Mucosa of stomach (tissue), 1 donor: ENCODE results near the gene SLC6A18.
"Not testable (repeated sequence)": the region's sequence is repeated elsewhere in the genome, so short reads cannot be mapped to it uniquely, and the experiment has no call there.

Experiments used
- H3K27me3 ChIP-seq: one replicate; pipeline ENCODE4 v1.7.0; 2013; ENCODE audit warnings: mild to moderate bottlenecking, low read length; ENCODE audit not compliant: control insufficient read depth, insufficient read depth
- H3K36me3 ChIP-seq: one replicate; pipeline ENCODE4 v1.7.0; 2013; ENCODE audit warnings: low read length; ENCODE audit not compliant: control insufficient read depth, insufficient read depth
- H3K4me1 ChIP-seq: one replicate; pipeline ENCODE4 v1.7.0; 2013; ENCODE audit warnings: mild to moderate bottlenecking, low read length; ENCODE audit not compliant: control insufficient read depth, insufficient read depth
- H3K4me3 ChIP-seq: one replicate; pipeline ENCODE4 v1.7.0; 2013; ENCODE audit warnings: low read length
- H3K9ac ChIP-seq: one replicate; pipeline ENCODE4 v1.7.0; 2013; ENCODE audit warnings: mild to moderate bottlenecking, low read length, moderate library complexity
- H3K9me3 ChIP-seq: one replicate; pipeline ENCODE4 v1.7.0; 2013; ENCODE audit warnings: mild to moderate bottlenecking, low read length, moderate library complexity; ENCODE audit not compliant: control insufficient read depth
- donor health status: Pancreatic carcinoma.

SLC6A18 gene

DNA sequence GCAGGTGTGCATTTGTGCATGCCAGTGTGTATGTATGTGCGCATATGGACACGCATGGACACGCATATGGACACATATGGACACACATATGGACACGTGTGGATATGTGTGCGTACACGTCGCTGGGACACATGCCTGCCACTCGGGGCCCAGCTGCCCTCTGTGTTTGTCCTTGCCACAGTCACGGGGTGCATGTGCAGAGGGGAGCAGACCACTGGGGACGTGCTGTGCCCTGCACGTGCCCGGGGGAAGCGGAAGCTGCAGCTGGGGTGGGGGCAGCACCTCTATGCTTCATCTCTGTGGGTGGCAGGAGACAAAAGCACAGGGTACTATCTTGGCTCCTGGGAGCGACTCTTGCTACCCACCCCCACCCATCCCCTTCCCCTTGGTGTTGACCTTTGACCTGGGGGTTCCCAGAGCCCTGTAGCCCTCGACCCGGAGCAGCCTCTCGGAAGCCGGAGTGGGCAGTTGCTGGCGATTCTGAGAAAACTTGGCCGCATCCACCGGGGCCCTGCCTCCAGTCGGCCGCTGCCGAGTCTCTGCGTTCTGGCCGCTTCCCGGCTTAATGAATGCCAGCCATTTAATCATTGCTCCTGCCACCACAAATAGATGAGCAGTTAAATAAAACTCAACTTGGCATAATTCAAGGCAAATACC is 2.4 kb upstream of the SLC6A18 start:
- H3K4me1 ChIP-seq: no peaks in the 10 kb centered on the region
- H3K4me3 ChIP-seq: no peak overlapping the region
- H3K9ac ChIP-seq: no peak overlapping the region
- H3K27me3 ChIP-seq: no peaks in the 10 kb centered on the region
- H3K9me3 ChIP-seq: no peaks in the 10 kb centered on the region
- H3K36me3 ChIP-seq: no peaks in the 10 kb centered on the region

DNA sequence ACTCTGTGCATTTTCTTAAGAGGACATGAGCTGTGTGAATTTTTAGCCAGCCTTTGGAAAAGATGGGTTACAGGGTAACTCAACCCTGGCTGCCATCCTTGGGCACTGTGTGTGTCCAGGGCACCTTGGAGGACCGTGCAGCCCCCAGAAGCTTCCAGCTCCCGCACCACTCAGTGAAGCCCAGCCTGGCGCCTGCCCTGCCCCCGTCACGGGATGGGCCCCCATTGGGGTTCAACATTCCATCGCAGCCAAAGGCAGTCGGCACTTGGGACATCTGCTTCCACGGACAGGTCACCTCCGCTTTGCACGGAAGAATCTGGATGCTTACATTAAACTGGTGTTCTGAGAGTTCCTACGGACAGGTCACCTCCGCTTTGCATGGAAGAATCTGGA is 1.9 kb upstream of the SLC6A18 start:
- Histone ChIP-seq H3K27me3 (peaks cover 1% of the 10 kb centered on the region), H3K36me3 (no peaks in the 10 kb centered on the region), H3K4me3 (no peak overlapping the region), H3K9me3 (no peaks in the 10 kb centered on the region), H3K4me1 (no peaks in the 10 kb centered on the region), H3K9ac (no peak overlapping the region)

GRCh38 chr5:1224631-1225030 is 550 bp upstream of the SLC6A18 start:
- no peak overlapping the region for H3K9ac ChIP-seq
- H3K4me1 ChIP-seq: no peaks in the 10 kb centered on the region
- peaks cover 3% of the 10 kb centered on the region for H3K27me3 ChIP-seq
- no peak overlapping the region for H3K4me3 ChIP-seq
- H3K36me3 ChIP-seq: no peaks in the 10 kb centered on the region
- H3K9me3 ChIP-seq: no peaks in the 10 kb centered on the region

DNA sequence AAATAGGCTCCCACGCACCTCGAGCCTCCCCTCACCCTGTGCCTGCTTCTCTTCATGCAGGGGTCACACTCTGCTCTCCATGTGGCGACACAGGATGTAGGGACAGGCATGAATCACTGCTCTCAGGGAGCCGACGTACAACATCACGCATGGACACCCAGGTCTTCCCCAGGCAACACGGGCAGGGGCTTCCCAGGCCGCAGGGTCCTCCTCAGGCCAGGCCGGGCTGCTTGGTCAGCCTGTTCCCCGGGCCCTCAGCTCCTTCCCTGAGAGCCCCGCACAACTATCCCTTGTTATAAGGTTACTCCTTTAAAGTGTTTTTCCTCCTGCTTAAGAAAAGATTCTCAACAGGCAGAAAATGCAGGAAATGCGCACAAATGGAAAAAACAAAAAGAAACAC is 1.1 kb downstream of the SLC6A18 start:
- no peaks in the 10 kb centered on the region for H3K9me3 ChIP-seq
- H3K9ac ChIP-seq: no peak overlapping the region
- peaks cover 3% of the 10 kb centered on the region for H3K27me3 ChIP-seq

GRCh38 chr5:1226839-1227581 is 1.8 kb downstream of the SLC6A18 start:
- H3K4me3 ChIP-seq: no peak overlapping the region
- H3K36me3 ChIP-seq: no peaks in the 10 kb centered on the region
- H3K4me1 ChIP-seq: no peaks in the 10 kb centered on the region
- H3K9ac ChIP-seq: no peak overlapping the region
- H3K27me3 ChIP-seq: peaks cover 3% of the 10 kb centered on the region
- no peaks in the 10 kb centered on the region for H3K9me3 ChIP-seq

More for the DNA sequence above, 1.1 kb downstream of the SLC6A18 start:
- no peak overlapping the region for H3K4me3 ChIP-seq
- no peaks in the 10 kb centered on the region for H3K4me1 ChIP-seq
- no peaks in the 10 kb centered on the region for H3K36me3 ChIP-seq

- H3K9me3 ChIP-seq: no peaks in the 10 kb centered on the region
- no peak overlapping the region for H3K9ac ChIP-seq
- H3K4me3 ChIP-seq: no peak overlapping the region
- no peaks in the 10 kb centered on the region for H3K36me3 ChIP-seq
- no peaks in the 10 kb centered on the region for H3K4me1 ChIP-seq
- H3K27me3 ChIP-seq: peaks cover 3% of the 10 kb centered on the region
Observed at GRCh38 chr5:1227667-1228066, 2.5 kb downstream of the SLC6A18 start.

DNA sequence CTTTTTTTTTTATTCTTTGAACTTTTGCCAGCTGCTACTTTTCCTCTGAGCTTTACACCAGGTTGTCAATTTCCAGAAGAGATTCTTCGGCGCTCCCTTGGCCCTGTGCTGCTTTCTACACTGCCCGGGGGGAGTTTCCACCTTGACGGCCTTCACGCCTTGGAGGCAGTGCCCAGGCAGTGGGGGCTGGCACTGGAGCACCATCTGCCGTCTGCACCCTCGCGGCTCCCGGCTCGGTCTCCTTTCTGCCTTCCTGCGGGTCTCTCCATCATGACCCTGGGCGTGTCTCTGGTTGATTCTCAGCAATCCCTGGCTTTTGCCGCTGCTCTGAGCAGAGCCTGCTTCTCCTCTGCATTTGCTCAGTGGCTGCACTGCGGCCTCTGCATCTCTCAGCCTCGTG is 2.9 kb downstream of the SLC6A18 start:
- peaks cover 3% of the 10 kb centered on the region for H3K27me3 ChIP-seq
- no peak overlapping the region for H3K9ac ChIP-seq
- H3K36me3 ChIP-seq: no peaks in the 10 kb centered on the region
- no peaks in the 10 kb centered on the region for H3K9me3 ChIP-seq
- no peaks in the 10 kb centered on the region for H3K4me1 ChIP-seq
- H3K4me3 ChIP-seq: no peak overlapping the region

GRCh38 chr5:1229023-1229422 is 3.8 kb downstream of the SLC6A18 start:
- H3K9ac ChIP-seq, H3K27me3 ChIP-seq, H3K36me3 ChIP-seq, H3K4me1 ChIP-seq, H3K4me3 ChIP-seq, H3K9me3 ChIP-seq: not testable (repeated sequence)

DNA sequence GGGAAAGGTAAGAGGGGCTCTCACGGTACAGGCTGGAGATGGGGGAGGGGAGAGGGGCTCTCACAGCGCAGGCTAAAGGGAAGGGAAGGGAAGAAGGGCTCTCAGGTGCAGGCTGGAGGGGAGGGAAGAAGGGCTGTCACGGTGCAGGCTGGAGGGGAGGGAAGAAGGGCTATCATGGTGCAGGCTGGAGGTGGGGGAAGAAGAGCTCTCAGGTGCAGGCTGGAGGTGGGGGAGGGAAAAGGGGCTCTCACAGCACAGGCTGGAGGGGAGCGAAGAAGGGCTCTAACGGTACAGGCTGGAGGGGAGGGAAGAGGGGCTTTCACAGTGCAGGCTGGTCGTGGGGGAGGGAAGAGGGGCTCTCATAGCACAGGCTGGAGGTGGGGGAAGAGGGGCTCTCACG is 4.6 kb downstream of the SLC6A18 start:
- no peak overlapping the region for H3K4me3 ChIP-seq
- no peaks in the 10 kb centered on the region for H3K36me3 ChIP-seq
- no peaks in the 10 kb centered on the region for H3K9me3 ChIP-seq
- H3K4me1 ChIP-seq: no peaks in the 10 kb centered on the region
- H3K27me3 ChIP-seq: peaks cover 3% of the 10 kb centered on the region
- H3K9ac ChIP-seq: no peak overlapping the region

DNA sequence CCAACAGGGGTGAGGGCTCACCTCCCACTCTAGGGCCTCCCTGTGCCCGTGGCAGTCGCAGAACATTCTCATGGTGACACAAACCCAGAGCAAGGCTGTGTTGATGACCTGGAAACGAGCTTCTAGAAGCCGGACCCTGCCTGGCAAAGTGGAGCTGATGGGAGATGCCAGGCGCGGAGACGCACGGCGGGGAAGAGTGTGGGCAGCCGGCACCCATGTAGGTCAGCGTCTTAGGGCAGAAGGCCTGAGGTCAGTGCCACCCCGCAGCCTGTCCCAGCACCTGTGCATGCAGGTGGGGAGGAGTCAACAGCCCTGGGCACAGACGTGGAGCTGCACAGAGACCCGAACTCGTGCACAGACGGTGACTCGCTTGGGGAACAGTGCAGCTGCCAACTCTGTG is 5.4 kb downstream of the SLC6A18 start:
- peaks cover 3% of the 10 kb centered on the region for H3K27me3 ChIP-seq
- no peaks in the 10 kb centered on the region for H3K9me3 ChIP-seq
- H3K4me3 ChIP-seq: no peak overlapping the region
- no peaks in the 10 kb centered on the region for H3K4me1 ChIP-seq
- no peak overlapping the region for H3K9ac ChIP-seq
- H3K36me3 ChIP-seq: no peaks in the 10 kb centered on the region

DNA sequence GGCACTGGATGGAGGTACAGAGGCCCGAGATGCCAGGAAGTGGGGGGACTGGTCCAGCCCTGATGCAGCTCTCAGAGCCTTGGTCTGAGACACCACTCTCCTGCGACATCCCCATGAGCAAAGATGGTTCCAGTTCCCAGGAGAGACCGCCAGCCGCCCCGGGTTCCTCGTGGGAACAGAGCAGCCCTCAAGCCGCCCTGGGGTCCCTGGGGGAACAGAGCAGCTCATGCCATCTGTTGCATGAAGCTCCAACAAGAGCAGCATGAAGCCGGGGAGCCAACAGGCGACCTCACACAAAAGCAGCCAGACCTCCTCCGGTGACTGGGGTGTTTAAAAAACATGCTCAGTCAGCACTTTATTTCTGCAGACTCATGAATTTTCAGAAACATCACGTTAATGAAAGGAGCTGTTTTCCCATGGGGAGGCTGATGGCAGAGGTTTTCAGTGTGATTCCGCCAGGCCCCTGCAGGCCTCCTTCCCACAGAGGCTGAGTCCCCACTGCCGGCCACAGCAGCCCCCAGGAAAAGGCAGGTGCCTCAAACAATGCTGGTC is 6.2 kb downstream of the SLC6A18 start:
- H3K4me3 ChIP-seq: no peak overlapping the region

DNA sequence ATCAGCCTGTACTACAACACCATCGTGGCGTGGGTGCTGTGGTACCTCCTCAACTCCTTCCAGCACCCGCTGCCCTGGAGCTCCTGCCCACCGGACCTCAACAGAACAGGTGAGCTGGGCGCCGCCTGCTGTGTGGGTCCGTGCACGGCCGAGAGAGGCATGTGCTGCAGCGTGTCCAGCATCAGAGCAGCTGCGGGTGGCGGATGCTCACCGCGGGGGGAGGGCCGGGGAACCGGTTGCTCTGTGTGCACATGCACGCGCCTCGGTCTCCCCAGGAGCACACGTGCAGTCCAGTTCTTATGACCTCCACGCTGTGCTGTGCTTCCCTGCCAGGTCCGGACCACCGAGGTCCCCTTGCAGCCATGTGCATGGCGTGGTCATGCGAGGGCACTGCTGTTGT is 7.6 kb downstream of the SLC6A18 start:
- Histone ChIP-seq H3K9ac (no peak overlapping the region), H3K4me3 (no peak overlapping the region), H3K27me3 (peaks cover 3% of the 10 kb centered on the region), H3K4me1 (no peaks in the 10 kb centered on the region), H3K36me3 (no peaks in the 10 kb centered on the region), H3K9me3 (no peaks in the 10 kb centered on the region)

More for the DNA sequence above, 6.2 kb downstream of the SLC6A18 start:
- H3K4me1 ChIP-seq: no peaks in the 10 kb centered on the region
- peaks cover 3% of the 10 kb centered on the region for H3K27me3 ChIP-seq
- no peaks in the 10 kb centered on the region for H3K36me3 ChIP-seq
- H3K9me3 ChIP-seq: no peaks in the 10 kb centered on the region
- H3K9ac ChIP-seq: no peak overlapping the region
